Measurements from ENCODE around the gene PER1. TPM values are rescaled to one million over a fixed set of nuclear protein-coding genes. Genes with fewer than 3 reads are reported as not detected.

The PER1 gene
- total and polyA plus RNA-seq, 10 of the 15 experiments (the other 5 are each of a cell fraction or from before 2014, with no cell fraction given) = 0.02 to 25.1 (median 5.4) TPM

- TF ChIP-seq BACH1 (IDR thresholded peaks at IDR 0.05; ENCODE audit: borderline replicate concordance) (peak; percentile 4; the same call in 1 of the 2 replicates), YY1 (IDR thresholded peaks at IDR 0.05; ENCODE audit: low read depth, low read length) (peak; percentile 5; the same call in 1 of the 2 replicates), ZNF217 (IDR thresholded peaks at IDR 0.05) (peak; percentile 84; the same call in 1 of the 2 replicates), POLR2A (IDR thresholded peaks at IDR 0.05; ENCODE audit: low read depth, low read length) (peak; percentile 50; the same call in 1 of the 2 replicates), ATF7 (IDR thresholded peaks at IDR 0.05; ENCODE audit: low read depth) (no peak), E2F4 (IDR thresholded peaks at IDR 0.05; ENCODE audit: low read depth, low read length) (peak; percentile 38; the same call in 1 of the 2 replicates), NBN (IDR thresholded peaks at IDR 0.05) (0 out of 2 replicates have a peak, but pooled peaks have one; percentile 10), ZBTB40 (IDR thresholded peaks at IDR 0.05; ENCODE audit: borderline replicate concordance) (peak; percentile 22), SIX5 (IDR thresholded peaks at IDR 0.05; ENCODE audit: low read depth, low read length, severe bottlenecking) (no peak), MTA3 (IDR thresholded peaks at IDR 0.05; ENCODE audit: borderline replicate concordance, low read length) (0 out of 2 replicates have a peak, but pooled peaks have one; percentile 17), PAX5 (IDR thresholded peaks at IDR 0.05; ENCODE audit: borderline replicate concordance, low read depth, low read length) (no peak), ELK1 (IDR thresholded peaks at IDR 0.05; ENCODE audit: low read depth, low read length) (peak; percentile 48; the same call in 1 of the 2 replicates)
- TF ChIP-seq, protein P1, sequence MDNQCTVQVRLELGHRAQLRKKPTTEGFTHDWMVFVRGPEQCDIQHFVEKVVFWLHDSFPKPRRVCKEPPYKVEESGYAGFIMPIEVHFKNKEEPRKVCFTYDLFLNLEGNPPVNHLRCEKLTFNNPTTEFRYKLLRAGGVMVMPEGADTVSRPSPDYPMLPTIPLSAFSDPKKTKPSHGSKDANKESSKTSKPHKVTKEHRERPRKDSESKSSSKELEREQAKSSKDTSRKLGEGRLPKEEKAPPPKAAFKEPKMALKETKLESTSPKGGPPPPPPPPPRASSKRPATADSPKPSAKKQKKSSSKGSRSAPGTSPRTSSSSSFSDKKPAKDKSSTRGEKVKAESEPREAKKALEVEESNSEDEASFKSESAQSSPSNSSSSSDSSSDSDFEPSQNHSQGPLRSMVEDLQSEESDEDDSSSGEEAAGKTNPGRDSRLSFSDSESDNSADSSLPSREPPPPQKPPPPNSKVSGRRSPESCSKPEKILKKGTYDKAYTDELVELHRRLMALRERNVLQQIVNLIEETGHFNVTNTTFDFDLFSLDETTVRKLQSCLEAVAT (IDR thresholded peaks at IDR 0.05) = 0 out of 2 replicates have a peak, but pooled peaks have one; percentile 10
Observed at GRCh38 chr17:8186446-8186786, 34.2 kb upstream of the PER1 start (continued).
